Measurements from ENCODE around the gene NCOR1. TPM values are rescaled to one million over a fixed set of nuclear protein-coding genes. Genes with fewer than 3 reads are reported as not detected.

The NCOR1 gene
- polyA plus RNA-seq, 2 of the 4 experiments (the other 2 are of a cell fraction), result 65.5 to 190 TPM

GRCh38 chr17:16250635-16251034, 35.3 kb upstream of the NCOR1 start:
- WGBS (ENCODE audit: missing lambda C conversion rate), result 91% methylated on average over 1 of the region's 1 CpG
- Histone ChIP-seq H3K27ac (peak overlapping the region; percentile 3 to 56; a peak in 3 of 6 replicates), H3K9me3 (no peaks in the 10 kb centered on the region), H3K4me2 (peak overlapping the region; percentile 17; the same call in 2 of the 3 replicates), H3K4me3 (no peak overlapping the region), H3K4me1 (peaks cover 22% of the 10 kb centered on the region)
- ATAC-seq (no peak), FAIRE-seq (no peak), DNase-seq (ENCODE audit: low read depth in 1 of 2, low spot score in 1 of 2) (no peak)
- TF ChIP-seq CEBPB (IDR thresholded peaks at IDR 0.05), result peak in 1 of 2 experiments; percentile 41; a peak in 1 of 4 replicates
- TF ChIP-seq HOXB13 (CRISPR knock-in tag; IDR thresholded peaks at IDR 0.05; ENCODE audit: low read depth), result no peak
- no peak for TF ChIP-seq NPAS2 (CRISPR knock-in tag; IDR thresholded peaks at IDR 0.05; ENCODE audit: borderline replicate concordance)
- ChIA-PET POLR2A (interaction anchor here (0.8 to 1.3 kb wide), 3 partner anchors 32 to 285 kb away, joined by 3 to 4 read pairs (median 3); no protein-coding TSS in a partner anchor), CTCF (interaction anchor here (0.5 to 1.9 kb wide), 5 partner anchors 9 to 215 kb away, joined by 3 to 8 read pairs (median 5); partner anchors contain the start of gene CENPV)

- no peak overlapping the region for H3K4me3 ChIP-seq
- H3K9me3 ChIP-seq, result no peaks in the 10 kb centered on the region
- WGBS (ENCODE audit: missing lambda C conversion rate), result 85% methylated on average over 7 of the region's 7 CpGs
- TF ChIP-seq PBX3 (IDR thresholded peaks at IDR 0.05), result no peak
- no peak for TF ChIP-seq KDM1A (IDR thresholded peaks at IDR 0.05; ENCODE audit: low read depth)
- no peak for TF ChIP-seq POLR2A (IDR thresholded peaks at IDR 0.05; ENCODE audit: low read length)
- no peak for TF ChIP-seq TFCP2L1 (CRISPR knock-in tag; IDR thresholded peaks at IDR 0.05)
- TF ChIP-seq HOXB5 (CRISPR knock-in tag; IDR thresholded peaks at IDR 0.05), result no peak
- no peak for TF ChIP-seq USF2 (IDR thresholded peaks at IDR 0.05)
- TF ChIP-seq CHD2 (IDR thresholded peaks at IDR 0.05; ENCODE audit: low read length, partially characterized antibody), result no peak
- CTCF ChIA-PET, result no interaction called here
- H3K4me1 ChIP-seq, result peaks cover 18% of the 10 kb centered on the region
- H3K27ac ChIP-seq, result no peak overlapping the region
- FAIRE-seq (no peak), ATAC-seq (no peak), DNase-seq (ENCODE audit: low read depth in 1 of 2, low spot score in 1 of 2) (no peak)
- POLR2A ChIA-PET, result no interaction called here
- peak overlapping the region; percentile 32; the same call in 2 of the 3 replicates for H3K4me2 ChIP-seq
Measured at GRCh38 chr17:16247586-16247984, 32.3 kb upstream of the NCOR1 start.

- CTCF ChIA-PET, result interaction anchor here (1.3 to 1.7 kb wide), 2 partner anchors 10 to 12 kb away, joined by 3 to 4 read pairs; no protein-coding TSS in a partner anchor
- ATAC-seq (peak in 1 of 2 experiments; percentile 38; a peak in 2 of 6 replicates), FAIRE-seq (no peak), DNase-seq (ENCODE audit: low read depth in 1 of 2, low spot score in 1 of 2) (no peak)
- no peak overlapping the region for H3K4me3 ChIP-seq
- POLR2A ChIA-PET, result interaction anchor here (0.6 kb wide), 1 partner anchor 17 kb away, joined by 4 read pairs; no protein-coding TSS in a partner anchor
- H3K4me2 ChIP-seq, result no peak overlapping the region
- no peak overlapping the region for H3K27ac ChIP-seq
- 85% methylated on average over 9 of the region's 9 CpGs for WGBS (ENCODE audit: missing lambda C conversion rate)
- no peaks in the 10 kb centered on the region for H3K9me3 ChIP-seq
- H3K4me1 ChIP-seq, result peaks cover 8% of the 10 kb centered on the region; the same call in 2 of the 3 replicates
- no peak for TF ChIP-seq USF2 (IDR thresholded peaks at IDR 0.05)
- no peak for TF ChIP-seq ZNF302 (CRISPR knock-in tag; IDR thresholded peaks at IDR 0.05)
Measured at GRCh38 chr17:16243801-16244567, 28.6 kb upstream of the NCOR1 start.

- CTCF ChIA-PET, result interaction anchor here (1.3 kb wide), 1 partner anchor 12 kb away, joined by 3 read pairs; no protein-coding TSS in a partner anchor
Measured at GRCh38 chr17:16243385-16243784, 28.1 kb upstream of the NCOR1 start.

More at GRCh38 chr17:16243385-16243784, 28.1 kb upstream of the NCOR1 start:
- POLR2A ChIA-PET, result no interaction called here
- TF ChIP-seq CEBPB (IDR thresholded peaks at IDR 0.05), result peak in 1 of 2 experiments; percentile 32; a peak in 1 of 4 replicates
- no peak for TF ChIP-seq ZC3H11A (IDR thresholded peaks at IDR 0.05)
- FAIRE-seq (no peak), ATAC-seq (no peak), DNase-seq (ENCODE audit: low read depth in 1 of 2, low spot score in 1 of 2) (no peak)
- H3K4me3 ChIP-seq, result no peak overlapping the region
- H3K27ac ChIP-seq, result no peak overlapping the region
- peaks cover 8% of the 10 kb centered on the region; the same call in 2 of the 3 replicates for H3K4me1 ChIP-seq
- 87% methylated on average over 5 of the region's 5 CpGs for WGBS (ENCODE audit: missing lambda C conversion rate)
- no peak overlapping the region for H3K4me2 ChIP-seq
- no peaks in the 10 kb centered on the region for H3K9me3 ChIP-seq
